BJ (cell line): ENCODE measurements around the gene C1orf105. TPM values are rescaled to one million over a fixed set of nuclear protein-coding genes. Genes with fewer than 3 reads are reported as not detected.

Experiments
- CTCF ChIA-PET: fragments of 350-600 bp; formaldehyde crosslinking; extraction: SDS; loops from one replicate; lab custom pipeline; 2021; ENCODE audit warnings: antibody characterized with exemption, inconsistent platforms; lab: Yijun Ruan, JAX
- POLR2A ChIA-PET: fragments of 300-600 bp; sonication (Branson Sonifier 250); formaldehyde crosslinking; extraction: SDS; loops from one replicate; lab custom pipeline; 2021; ENCODE audit warnings: antibody characterized with exemption; lab: Charles Lee
- DNase-seq: peaks from one replicate; pipeline ENCODE4 v3.0.0-alpha.2; 2011; ENCODE audit warnings: low read depth
- H3K27me3 ChIP-seq: 2 replicates; pipeline ENCODE4 v1.6.0; 2011; ENCODE audit warnings: low read length; ENCODE audit not compliant: control insufficient read depth, insufficient read depth
- H3K36me3 ChIP-seq: 2 replicates; pipeline ENCODE4 v1.5.1; 2011; ENCODE audit warnings: low read length; ENCODE audit not compliant: control insufficient read depth, insufficient read depth
- H3K4me3 ChIP-seq: 2 replicates; pipeline ENCODE4 v1.5.1; 2011; ENCODE audit warnings: low read depth, mild to moderate bottlenecking, control low read depth, low read length
- polyA plus RNA-seq: library from polyadenylated mRNA; depleted of rRNA; stranded (reverse); fragments of >200 nt; gene quantifications from 2 replicates; pipeline ENCODE4 v1.2.3, GENCODE V29; 2011
- TF ChIP-seq, protein P1 (sequence below): IDR thresholded peaks from 2 replicates; pipeline ENCODE4 v1.5.1; 2011; ENCODE audit warnings: low read depth, mild to moderate bottlenecking, control low read depth, inconsistent platforms, low read length, moderate library complexity; ENCODE audit not compliant: insufficient read depth

C1orf105 gene
- polyA plus RNA-seq, 1 experiment: not detected

DNA sequence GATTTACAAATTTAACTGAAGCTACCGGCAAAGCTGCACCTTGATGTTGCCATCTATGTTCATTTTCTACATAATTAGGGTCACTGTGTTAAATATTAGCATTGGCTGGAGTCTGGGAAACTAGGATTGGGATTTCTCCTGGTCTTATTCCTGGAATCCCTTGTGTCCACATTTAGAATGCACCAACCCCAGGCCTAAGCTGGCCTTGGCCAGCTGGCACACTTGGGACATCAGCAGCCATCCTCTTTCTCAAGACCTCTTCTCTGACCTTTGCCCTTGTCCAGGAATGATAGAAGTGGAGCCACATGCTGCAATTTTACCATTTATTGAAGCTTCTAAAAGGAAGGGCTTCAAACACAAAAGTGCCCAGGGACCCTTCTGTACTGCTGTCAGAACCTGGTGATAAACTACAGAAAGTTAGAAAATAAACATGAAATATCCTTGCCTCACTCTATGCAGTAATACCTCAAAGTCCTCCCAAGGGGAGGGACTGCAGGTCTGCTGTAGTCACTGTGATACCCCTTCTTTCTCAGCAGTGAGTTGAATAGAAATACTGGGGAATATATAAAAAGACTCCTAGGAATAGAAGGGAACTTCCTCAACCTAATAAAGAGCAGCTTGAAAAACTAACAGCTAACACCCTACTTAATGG is 37.1 kb downstream of the C1orf105 start:
- POLR2A ChIA-PET: no interaction called here
- no peak for DNase-seq
- H3K36me3 ChIP-seq: no peaks in the 10 kb centered on the region
- no peak overlapping the region for H3K4me3 ChIP-seq
- H3K27me3 ChIP-seq: no peaks in the 10 kb centered on the region
- TF ChIP-seq, protein P1, sequence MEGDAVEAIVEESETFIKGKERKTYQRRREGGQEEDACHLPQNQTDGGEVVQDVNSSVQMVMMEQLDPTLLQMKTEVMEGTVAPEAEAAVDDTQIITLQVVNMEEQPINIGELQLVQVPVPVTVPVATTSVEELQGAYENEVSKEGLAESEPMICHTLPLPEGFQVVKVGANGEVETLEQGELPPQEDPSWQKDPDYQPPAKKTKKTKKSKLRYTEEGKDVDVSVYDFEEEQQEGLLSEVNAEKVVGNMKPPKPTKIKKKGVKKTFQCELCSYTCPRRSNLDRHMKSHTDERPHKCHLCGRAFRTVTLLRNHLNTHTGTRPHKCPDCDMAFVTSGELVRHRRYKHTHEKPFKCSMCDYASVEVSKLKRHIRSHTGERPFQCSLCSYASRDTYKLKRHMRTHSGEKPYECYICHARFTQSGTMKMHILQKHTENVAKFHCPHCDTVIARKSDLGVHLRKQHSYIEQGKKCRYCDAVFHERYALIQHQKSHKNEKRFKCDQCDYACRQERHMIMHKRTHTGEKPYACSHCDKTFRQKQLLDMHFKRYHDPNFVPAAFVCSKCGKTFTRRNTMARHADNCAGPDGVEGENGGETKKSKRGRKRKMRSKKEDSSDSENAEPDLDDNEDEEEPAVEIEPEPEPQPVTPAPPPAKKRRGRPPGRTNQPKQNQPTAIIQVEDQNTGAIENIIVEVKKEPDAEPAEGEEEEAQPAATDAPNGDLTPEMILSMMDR: no peak
- CTCF ChIA-PET: interaction anchor here (1.2 to 1.4 kb wide), 3 partner anchors 13 to 270 kb away, joined by 3 to 4 read pairs (median 3); partner anchors contain the start of gene PIGC

DNA sequence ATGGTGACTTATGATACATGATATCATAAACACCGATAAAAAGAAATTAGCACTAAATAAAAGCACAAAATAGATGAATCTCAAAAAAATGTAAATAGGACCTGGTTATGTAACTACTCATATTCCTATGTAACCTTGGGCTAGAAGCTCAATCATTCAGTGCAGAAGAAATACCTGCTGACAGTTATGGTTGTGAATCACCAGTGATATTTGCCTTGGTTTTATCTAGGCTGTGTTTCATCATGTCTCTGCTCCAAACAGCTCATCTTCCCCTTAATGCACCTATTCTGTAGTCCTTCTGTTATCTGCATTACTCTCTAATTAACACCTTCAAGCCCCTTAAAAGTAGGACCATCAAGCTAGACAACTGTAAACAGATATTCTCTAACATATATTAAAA is 39.7 kb downstream of the C1orf105 start:
- DNase-seq: no peak
- TF ChIP-seq, protein P1: no peak
- no peaks in the 10 kb centered on the region for H3K36me3 ChIP-seq
- H3K27me3 ChIP-seq: no peaks in the 10 kb centered on the region
- ChIA-PET CTCF (interaction anchor here (0.8 to 2.4 kb wide), 4 partner anchors 9 to 32 kb away, joined by 3 to 11 read pairs (median 3); no protein-coding TSS in a partner anchor), POLR2A (no interaction called here)
- H3K4me3 ChIP-seq: no peak overlapping the region

DNA sequence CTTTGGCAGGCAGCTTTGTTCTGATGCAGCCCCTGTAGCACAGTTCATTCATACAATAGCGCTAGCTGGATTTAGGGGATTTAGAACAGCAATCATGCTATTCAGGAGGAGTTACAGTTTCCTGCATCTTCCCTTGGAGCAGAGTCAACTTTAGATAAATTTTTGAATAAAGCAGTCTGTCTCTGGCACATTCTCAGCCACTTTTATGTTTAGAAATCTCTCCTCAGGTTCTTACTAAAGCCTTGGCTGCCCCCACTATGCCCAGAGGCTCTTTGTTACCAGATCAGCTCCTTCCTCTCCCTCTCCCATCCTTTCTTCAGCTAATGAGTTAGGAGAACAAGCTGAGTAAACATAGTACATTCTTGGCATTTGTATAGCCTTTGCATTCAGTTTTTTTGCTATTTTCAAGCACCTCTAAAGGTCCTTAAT is 40.4 kb downstream of the C1orf105 start:
- Histone ChIP-seq H3K27me3 (no peaks in the 10 kb centered on the region), H3K36me3 (no peaks in the 10 kb centered on the region), H3K4me3 (no peak overlapping the region)
- ChIA-PET CTCF (interaction anchor here (0.8 to 2.4 kb wide), 4 partner anchors 9 to 816 kb away, joined by 3 to 11 read pairs (median 3); no protein-coding TSS in a partner anchor), POLR2A (no interaction called here)
- no peak for DNase-seq
- TF ChIP-seq, protein P1: no peak

DNA sequence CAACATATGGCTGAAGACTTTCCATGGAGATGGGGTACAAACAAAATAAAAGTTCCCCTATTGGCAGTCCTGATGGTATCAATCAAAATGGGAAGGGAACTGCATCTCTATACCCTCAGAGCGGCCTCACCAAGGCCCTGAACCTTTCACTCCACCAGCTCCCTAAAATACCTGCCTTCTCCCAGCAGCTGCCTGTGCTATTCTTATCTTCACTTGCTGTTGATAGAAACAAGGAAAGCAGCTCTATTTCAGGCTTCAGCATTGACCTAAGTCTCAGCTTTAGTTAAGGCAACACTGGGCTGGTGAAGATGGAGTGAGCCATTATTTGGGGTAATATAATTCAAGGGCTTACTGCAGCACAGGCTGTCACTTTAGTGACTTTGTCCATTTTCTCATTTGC is 45.1 kb downstream of the C1orf105 start:
- Histone ChIP-seq H3K36me3 (no peaks in the 10 kb centered on the region), H3K4me3 (no peak overlapping the region), H3K27me3 (no peaks in the 10 kb centered on the region)
- no peak for DNase-seq
- ChIA-PET POLR2A (no interaction called here), CTCF (interaction anchor here (1.2 kb wide), 1 partner anchor 15 kb away, joined by 7 read pairs; no protein-coding TSS in a partner anchor)
- TF ChIP-seq, protein P1: no peak

DNA sequence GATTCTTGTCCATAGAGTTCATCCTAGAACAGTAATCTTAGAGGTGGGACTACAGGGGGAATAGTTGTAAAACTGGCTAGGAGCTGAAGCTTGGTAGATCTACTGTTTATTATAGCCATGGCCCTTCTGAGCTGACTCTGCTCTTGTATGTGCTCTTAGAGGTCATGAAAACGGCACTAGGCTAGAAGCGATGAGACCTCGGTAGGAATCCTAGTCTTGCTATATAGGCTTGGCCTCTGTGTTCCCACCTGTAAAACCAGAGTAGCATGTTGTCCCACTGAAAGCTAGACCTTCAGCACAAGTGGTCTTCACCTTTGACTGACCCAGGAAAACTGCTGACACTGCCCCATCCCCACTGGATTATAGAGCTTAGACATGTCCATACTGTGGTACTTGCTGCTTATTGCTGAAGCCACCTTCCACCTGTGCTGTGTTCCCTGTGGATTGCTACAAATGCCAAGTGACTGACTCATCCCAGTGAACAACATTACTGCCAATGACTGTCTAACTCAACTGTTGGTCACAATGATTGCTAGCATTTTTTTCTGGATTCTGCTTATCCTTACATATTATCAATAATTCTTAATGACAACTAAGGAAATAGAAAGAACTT is 46.4 kb downstream of the C1orf105 start:
- no peaks in the 10 kb centered on the region for H3K27me3 ChIP-seq
- CTCF ChIA-PET: interaction anchor here (0.9 to 1.2 kb wide), 2 partner anchors 13 to 17 kb away, joined by 3 to 7 read pairs; no protein-coding TSS in a partner anchor
- TF ChIP-seq, protein P1: no peak
- no peak overlapping the region for H3K4me3 ChIP-seq
- POLR2A ChIA-PET: no interaction called here
- DNase-seq: no peak
- no peaks in the 10 kb centered on the region for H3K36me3 ChIP-seq
